OCI-LY1 (cell line): ENCODE data around the gene MEOX2.

ENCODE experiments used
- EZH2 ChIP-seq: fragments of 200-600 bp; sonication (generic), shearing (Covaris generic); IDR thresholded peaks from 2 replicates; pipeline ENCODE4 v1.8.0; 2017; ENCODE audit warnings: borderline replicate concordance, mixed run types, mild to moderate bottlenecking, antibody characterized with exemption, low read length, moderate library complexity, mixed read lengths
- TF ChIP-seq, protein P1 (sequence below): fragments of 200-600 bp; sonication (generic), shearing (Covaris generic); IDR thresholded peaks from 2 replicates; pipeline ENCODE4 v1.5.1; 2017; ENCODE audit warnings: mild to moderate bottlenecking, antibody characterized with exemption, low read length, moderate library complexity, mixed read lengths

DNA sequence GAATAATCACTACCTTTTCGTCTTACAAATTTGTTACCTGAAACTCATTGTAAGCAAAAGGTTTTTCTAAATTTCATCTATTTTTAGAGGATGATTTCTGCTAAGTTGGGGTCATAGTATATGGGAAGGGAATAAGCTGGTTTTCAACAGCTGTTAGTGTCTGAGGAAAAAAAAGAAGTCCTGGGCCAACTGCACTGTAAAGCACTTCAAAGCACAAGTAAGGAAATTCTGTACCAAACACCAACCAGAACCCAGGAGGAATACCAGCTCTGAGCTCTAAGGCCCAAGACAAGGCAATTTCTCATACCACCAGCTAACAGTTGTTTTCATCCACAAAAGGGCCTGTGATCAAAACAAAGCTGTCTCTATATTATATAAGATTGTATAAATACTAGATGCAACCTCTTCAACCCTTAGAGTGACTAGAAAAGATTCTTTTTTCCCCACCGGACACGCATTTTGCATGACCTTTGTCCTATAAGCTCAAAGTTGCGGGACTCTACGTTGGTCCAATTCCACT, 6.1 kb upstream of the MEOX2 start:
- TF ChIP-seq, protein P1, sequence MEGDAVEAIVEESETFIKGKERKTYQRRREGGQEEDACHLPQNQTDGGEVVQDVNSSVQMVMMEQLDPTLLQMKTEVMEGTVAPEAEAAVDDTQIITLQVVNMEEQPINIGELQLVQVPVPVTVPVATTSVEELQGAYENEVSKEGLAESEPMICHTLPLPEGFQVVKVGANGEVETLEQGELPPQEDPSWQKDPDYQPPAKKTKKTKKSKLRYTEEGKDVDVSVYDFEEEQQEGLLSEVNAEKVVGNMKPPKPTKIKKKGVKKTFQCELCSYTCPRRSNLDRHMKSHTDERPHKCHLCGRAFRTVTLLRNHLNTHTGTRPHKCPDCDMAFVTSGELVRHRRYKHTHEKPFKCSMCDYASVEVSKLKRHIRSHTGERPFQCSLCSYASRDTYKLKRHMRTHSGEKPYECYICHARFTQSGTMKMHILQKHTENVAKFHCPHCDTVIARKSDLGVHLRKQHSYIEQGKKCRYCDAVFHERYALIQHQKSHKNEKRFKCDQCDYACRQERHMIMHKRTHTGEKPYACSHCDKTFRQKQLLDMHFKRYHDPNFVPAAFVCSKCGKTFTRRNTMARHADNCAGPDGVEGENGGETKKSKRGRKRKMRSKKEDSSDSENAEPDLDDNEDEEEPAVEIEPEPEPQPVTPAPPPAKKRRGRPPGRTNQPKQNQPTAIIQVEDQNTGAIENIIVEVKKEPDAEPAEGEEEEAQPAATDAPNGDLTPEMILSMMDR: no peak
- no peak for TF ChIP-seq EZH2
